Body of pancreas (tissue), 4 donors: Measurements from ENCODE around the gene TCF12.

Experiments used
- CTCF ChIP-seq, 7 experiments: fragments of 450-650 bp in 4 of 7; fragments of 200-600 bp in 3 of 7; sonication (generic) in 3 of 7; IDR thresholded peaks; one replicate each; pipeline ENCODE4 v1.5.1; 2016 to 2019; ENCODE audit warnings: antibody characterized with exemption in 7 of 7
- POLR2A ChIP-seq, 3 donors: fragments of 450-650 bp; IDR thresholded peaks; one replicate each; pipeline ENCODE4 v1.6.1; 2016; ENCODE audit warnings: antibody characterized with exemption in 3 of 3, mild to moderate bottlenecking in 2 of 3

- TF ChIP-seq CTCF (IDR thresholded peaks at IDR 0.05) (no peak), POLR2A (IDR thresholded peaks at IDR 0.05) (no peak)
Measured at GRCh38 chr15:56956538-56956937, 38.1 kb downstream of the TCF12 start.
